Measurements from ENCODE around the gene CFAP107. TPM values are rescaled to one million over a fixed set of nuclear protein-coding genes. Genes with fewer than 3 reads are reported as not detected.

Gene CFAP107
- total RNA-seq, 2 experiments from 2014 or later = not detected

GRCh38 chr1:12738934-12739333, 7.1 kb upstream of the CFAP107 start:
- ChIA-PET POLR2A (no interaction called here), CTCF (no interaction called here)
- no peak for TF ChIP-seq CTCF (IDR thresholded peaks at IDR 0.05)
- Mint-ChIP-seq H3K27ac (no peak overlapping the region), H3K4me1 (ENCODE audit: low read depth) (no peaks in the 10 kb centered on the region), H3K36me3 (ENCODE audit: low read depth) (no peaks in the 10 kb centered on the region), H3K9me3 (peaks cover 11% of the 10 kb centered on the region), H3K27me3 (peaks cover 39% of the 10 kb centered on the region), H3K4me3 (no peak overlapping the region)
- intact Hi-C loops (cut with micrococcal nuclease) = no loop called here
- DNase-seq (no peak), ATAC-seq (no peak)

- no peaks in the 10 kb centered on the region for H3K36me3 Mint-ChIP-seq (ENCODE audit: low read depth)
- no peak overlapping the region for H3K27ac Mint-ChIP-seq
- ATAC-seq (no peak), DNase-seq (no peak)
- CTCF ChIA-PET = no interaction called here
- H3K4me1 Mint-ChIP-seq (ENCODE audit: low read depth) = no peaks in the 10 kb centered on the region
- peaks cover 35% of the 10 kb centered on the region for H3K27me3 Mint-ChIP-seq
- intact Hi-C loops (cut with micrococcal nuclease) = no loop called here
- no peak for TF ChIP-seq CTCF (IDR thresholded peaks at IDR 0.05)
- H3K4me3 Mint-ChIP-seq = no peak overlapping the region
- peaks cover 11% of the 10 kb centered on the region for H3K9me3 Mint-ChIP-seq
- POLR2A ChIA-PET = no interaction called here
These were observed 6.4 kb upstream of the CFAP107 start for GRCh38 chr1:12739613-12740012.

GRCh38 chr1:12741946-12742345, 4.1 kb upstream of the CFAP107 start:
- ATAC-seq (no peak), DNase-seq (no peak)
- no peaks in the 10 kb centered on the region for H3K36me3 Mint-ChIP-seq (ENCODE audit: low read depth)
- TF ChIP-seq CTCF (IDR thresholded peaks at IDR 0.05) = no peak
- ChIA-PET CTCF (no interaction called here), POLR2A (no interaction called here)
- H3K27ac Mint-ChIP-seq = no peak overlapping the region
- no peak overlapping the region for H3K4me3 Mint-ChIP-seq
- peaks cover 38% of the 10 kb centered on the region for H3K27me3 Mint-ChIP-seq
- peaks cover 3% of the 10 kb centered on the region for H3K9me3 Mint-ChIP-seq
- intact Hi-C loops (cut with micrococcal nuclease) = no loop called here
- peaks cover 2% of the 10 kb centered on the region for H3K4me1 Mint-ChIP-seq (ENCODE audit: low read depth)

GRCh38 chr1:12745126-12745991, 641 bp upstream of the CFAP107 start:
- ChIA-PET CTCF (no interaction called here), POLR2A (interaction anchor here (0.6 kb wide), 1 partner anchor 445 kb away, joined by 3 read pairs; no protein-coding TSS in a partner anchor)
- intact Hi-C loops (cut with micrococcal nuclease) = no loop called here
- no peak for ATAC-seq
- H3K9me3 Mint-ChIP-seq = peaks cover 19% of the 10 kb centered on the region
- no peak for DNase-seq
- TF ChIP-seq CTCF (IDR thresholded peaks at IDR 0.05) = no peak
- H3K4me3 Mint-ChIP-seq = no peak overlapping the region
- no peak overlapping the region for H3K27ac Mint-ChIP-seq
- H3K36me3 Mint-ChIP-seq (ENCODE audit: low read depth) = peaks cover 4% of the 10 kb centered on the region
- peaks cover 2% of the 10 kb centered on the region for H3K4me1 Mint-ChIP-seq (ENCODE audit: low read depth)
- peaks cover 39% of the 10 kb centered on the region for H3K27me3 Mint-ChIP-seq

- Mint-ChIP-seq H3K9me3 (peaks cover 21% of the 10 kb centered on the region), H3K4me3 (no peak overlapping the region), H3K27ac (no peak overlapping the region), H3K4me1 (ENCODE audit: low read depth) (peaks cover 2% of the 10 kb centered on the region), H3K36me3 (ENCODE audit: low read depth) (peaks cover 4% of the 10 kb centered on the region), H3K27me3 (peaks cover 34% of the 10 kb centered on the region)
- intact Hi-C loops (cut with micrococcal nuclease) = no loop called here
- no peak for DNase-seq
- no peak for TF ChIP-seq CTCF (IDR thresholded peaks at IDR 0.05)
- no peak for ATAC-seq
- CTCF ChIA-PET = no interaction called here
- POLR2A ChIA-PET = interaction anchor here (0.7 kb wide), 1 partner anchor 15 kb away, joined by 4 read pairs; no protein-coding TSS in a partner anchor
These were observed 2.9 kb downstream of the CFAP107 start for GRCh38 chr1:12748778-12749355.

All from activated CD8-positive, alpha-beta T cell treated with anti-CD3 and anti-CD28 coated beads for 36 hours (primary cell).